Stomach (tissue), 4 donors: ENCODE results near the gene FAM72A.
"Not testable (repeated sequence)": the region's sequence is repeated elsewhere in the genome, so short reads cannot be mapped to it uniquely, and the experiment has no call there.

Experiments
- EP300 ChIP-seq: sonication (generic); formaldehyde crosslinking; IDR thresholded peaks from one replicate; pipeline ENCODE4 v1.6.1; 2017; ENCODE audit warnings: antibody characterized with exemption
- POLR2A ChIP-seq, 4 donors: fragments of 450-650 bp; IDR thresholded peaks; one replicate each; pipeline ENCODE4 v1.6.1; 2016; ENCODE audit warnings: antibody characterized with exemption in 4 of 4, control low read depth in 2 of 4, mild to moderate bottlenecking in 1 of 4, moderate library complexity in 1 of 4
- POLR2AphosphoS5 ChIP-seq, 3 donors: sonication (generic); formaldehyde crosslinking; IDR thresholded peaks; one replicate each; pipeline ENCODE4 v1.6.1; 2016; ENCODE audit warnings: antibody characterized with exemption in 3 of 3
- TF ChIP-seq, protein P1 (sequence below), 7 experiments: fragments of 450-650 bp in 4 of 7; fragments of 200-600 bp in 3 of 7; sonication (generic) in 3 of 7; IDR thresholded peaks; one replicate each; pipeline ENCODE4 v1.5.1; 2016 to 2019; ENCODE audit warnings: antibody characterized with exemption in 7 of 7, control low read depth in 2 of 7, mild to moderate bottlenecking in 1 of 7

DNA sequence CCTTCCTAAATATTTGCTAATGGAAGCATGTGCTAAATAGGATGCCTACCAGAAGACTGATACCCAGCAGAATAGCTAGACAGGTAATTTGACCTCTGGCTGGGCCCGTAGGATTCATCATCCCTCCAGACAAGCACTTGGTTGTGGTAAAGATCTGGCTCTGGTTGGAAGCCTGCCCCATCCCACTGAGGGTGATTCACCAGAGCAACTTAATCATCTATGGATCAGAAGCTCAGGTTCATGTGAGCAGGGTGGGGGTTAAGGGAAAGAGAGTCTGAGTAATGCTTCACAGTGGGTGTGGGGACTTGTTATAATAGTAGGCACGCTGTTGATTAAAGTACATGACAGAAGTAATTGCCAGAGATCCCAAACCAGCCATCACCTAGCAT, 26.5 kb downstream of the FAM72A start:
- not testable (repeated sequence) for TF ChIP-seq POLR2A (IDR thresholded peaks at IDR 0.05); POLR2AphosphoS5 (IDR thresholded peaks at IDR 0.05); EP300
- TF ChIP-seq, protein P1, sequence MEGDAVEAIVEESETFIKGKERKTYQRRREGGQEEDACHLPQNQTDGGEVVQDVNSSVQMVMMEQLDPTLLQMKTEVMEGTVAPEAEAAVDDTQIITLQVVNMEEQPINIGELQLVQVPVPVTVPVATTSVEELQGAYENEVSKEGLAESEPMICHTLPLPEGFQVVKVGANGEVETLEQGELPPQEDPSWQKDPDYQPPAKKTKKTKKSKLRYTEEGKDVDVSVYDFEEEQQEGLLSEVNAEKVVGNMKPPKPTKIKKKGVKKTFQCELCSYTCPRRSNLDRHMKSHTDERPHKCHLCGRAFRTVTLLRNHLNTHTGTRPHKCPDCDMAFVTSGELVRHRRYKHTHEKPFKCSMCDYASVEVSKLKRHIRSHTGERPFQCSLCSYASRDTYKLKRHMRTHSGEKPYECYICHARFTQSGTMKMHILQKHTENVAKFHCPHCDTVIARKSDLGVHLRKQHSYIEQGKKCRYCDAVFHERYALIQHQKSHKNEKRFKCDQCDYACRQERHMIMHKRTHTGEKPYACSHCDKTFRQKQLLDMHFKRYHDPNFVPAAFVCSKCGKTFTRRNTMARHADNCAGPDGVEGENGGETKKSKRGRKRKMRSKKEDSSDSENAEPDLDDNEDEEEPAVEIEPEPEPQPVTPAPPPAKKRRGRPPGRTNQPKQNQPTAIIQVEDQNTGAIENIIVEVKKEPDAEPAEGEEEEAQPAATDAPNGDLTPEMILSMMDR (IDR thresholded peaks at IDR 0.05), result not testable (repeated sequence)
